ENCODE results near the gene GLT8D1. TPM values are rescaled to one million over a fixed set of nuclear protein-coding genes. Genes with fewer than 3 reads are reported as not detected.
"Not testable (repeated sequence)": the region's sequence is repeated elsewhere in the genome, so short reads cannot be mapped to it uniquely, and the experiment has no call there.

GLT8D1 gene
- total RNA-seq, 2 experiments from 2014 or later = 24.5 to 25.4 TPM

- H3K4me1 Mint-ChIP-seq (ENCODE audit: low read depth) = peaks cover 72% of the 10 kb centered on the region
- intact Hi-C loops (cut with micrococcal nuclease) = loop anchor here (1.0 to 10.0 kb wide), 12 partner anchors 10 to 691 kb away; partner anchors contain the start of genes DUSP7, GLT8D1, NISCH and POC1A
- no peaks in the 10 kb centered on the region for H3K9me3 Mint-ChIP-seq
- H3K27ac Mint-ChIP-seq = peak within 1 kb of the TSS; percentile 91
- peak within 1 kb of the TSS; percentile 90 for H3K4me3 Mint-ChIP-seq
- CTCF ChIA-PET = interaction anchor here (1.1 kb wide), 1 partner anchor 18 kb away, joined by 3 read pairs; no protein-coding TSS in a partner anchor
- peak; percentile 95 for DNase-seq
- peaks cover 54% of the 10 kb centered on the region for H3K36me3 Mint-ChIP-seq (ENCODE audit: low read depth)
- H3K27me3 Mint-ChIP-seq (ENCODE audit: low read depth) = no peaks in the 10 kb centered on the region
Measured at GRCh38 chr3:52685709-52686691, 19.6 kb downstream of the GLT8D1 start, which contains the start of the genes GNL3 and PBRM1. Gene GNL3 (plus strand): TSS chr3:52686032. CDS start chr3:52686093, 61 bp downstream. Gene PBRM1 (minus strand): TSS chr3:52685913.

DNA sequence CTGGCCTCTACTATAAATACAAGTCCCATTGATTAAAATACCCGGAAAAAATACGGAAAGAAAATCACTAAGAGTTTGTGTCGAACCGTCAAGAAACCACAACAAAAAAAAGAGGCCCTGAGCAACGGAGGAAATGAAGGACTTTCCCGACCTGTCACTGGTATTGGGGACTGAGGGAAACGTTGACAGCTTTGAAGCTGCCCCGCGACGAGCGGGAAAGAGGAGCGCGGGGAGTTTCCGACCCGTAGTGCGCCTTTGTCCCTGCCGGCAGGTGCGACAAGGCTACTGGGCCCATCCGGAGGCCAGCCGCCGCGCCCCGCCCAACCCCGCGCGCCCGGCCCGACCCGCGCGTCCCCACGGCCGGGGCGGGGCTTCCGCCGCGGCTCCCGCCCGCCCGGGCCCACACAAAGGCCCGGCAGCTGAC, 20.3 kb downstream of the GLT8D1 start:
- Mint-ChIP-seq H3K27me3 (ENCODE audit: low read depth) (no peaks in the 10 kb centered on the region), H3K27ac (peak overlapping the region; percentile 90), H3K9me3 (no peaks in the 10 kb centered on the region), H3K4me3 (peak overlapping the region; percentile 79), H3K4me1 (ENCODE audit: low read depth) (peaks cover 72% of the 10 kb centered on the region), H3K36me3 (ENCODE audit: low read depth) (peaks cover 47% of the 10 kb centered on the region)
- CTCF ChIA-PET = no interaction called here
- peak; percentile 93 for DNase-seq
- intact Hi-C loops (cut with micrococcal nuclease) = loop anchor here (1.0 to 10.0 kb wide), 10 partner anchors 20 to 690 kb away; partner anchors contain the start of genes DUSP7, GLT8D1, NISCH and POC1A

DNA sequence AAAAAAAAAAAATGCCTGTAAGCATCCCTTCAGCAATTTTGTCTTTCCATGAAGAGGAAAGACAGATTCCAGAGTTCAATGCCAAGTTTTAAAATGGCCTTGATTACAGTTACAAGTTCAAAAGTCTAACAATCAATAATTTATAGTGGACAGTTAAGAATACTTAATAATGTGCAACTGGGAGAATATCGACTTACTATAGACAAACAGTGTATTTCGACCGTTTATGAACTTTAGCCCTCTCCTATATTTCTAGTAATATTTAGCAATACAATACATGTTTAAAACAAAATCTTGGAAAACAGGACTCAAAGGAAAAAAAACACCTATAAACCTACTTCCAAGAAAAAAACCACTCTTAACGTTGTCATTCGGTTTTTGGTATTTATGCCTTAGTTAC, 21.4 kb downstream of the GLT8D1 start:
- Mint-ChIP-seq H3K4me1 (ENCODE audit: low read depth) (peaks cover 75% of the 10 kb centered on the region), H3K9me3 (no peaks in the 10 kb centered on the region), H3K27me3 (ENCODE audit: low read depth) (no peaks in the 10 kb centered on the region), H3K4me3 (peak overlapping the region; percentile 79), H3K36me3 (ENCODE audit: low read depth) (peaks cover 47% of the 10 kb centered on the region), H3K27ac (peak overlapping the region; percentile 90)
- intact Hi-C loops (cut with micrococcal nuclease) = loop anchor here (2.0 to 10.0 kb wide), 3 partner anchors 229 to 689 kb away; partner anchors contain the start of genes DUSP7, NISCH, RPL29 and TNNC1
- no peak for DNase-seq
- CTCF ChIA-PET = interaction anchor here (0.7 kb wide), 1 partner anchor 59 kb away, joined by 6 read pairs; no protein-coding TSS in a partner anchor

DNA sequence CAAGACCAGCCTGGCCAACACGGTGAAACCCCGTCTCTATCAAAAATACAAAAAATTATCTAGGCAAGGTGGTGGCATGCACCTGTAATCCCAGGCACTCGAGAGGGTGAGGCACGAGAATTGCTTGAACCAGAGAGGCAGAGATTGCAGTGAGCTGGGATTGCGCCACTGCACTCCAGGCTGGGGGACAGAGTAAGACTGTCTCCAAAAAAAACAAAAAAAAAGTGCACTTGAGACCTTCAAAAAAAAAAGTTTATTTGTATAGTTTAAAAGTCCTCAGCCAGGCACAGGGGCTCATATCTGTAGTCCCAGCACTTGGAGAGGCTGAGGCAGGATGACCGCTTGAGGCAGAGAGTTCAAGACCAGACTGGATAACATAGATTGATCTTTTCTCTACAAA, 22.0 kb downstream of the GLT8D1 start:
- Mint-ChIP-seq H3K4me3 (peak overlapping the region; percentile 27), H3K4me1 (ENCODE audit: low read depth) (peaks cover 75% of the 10 kb centered on the region), H3K9me3 (no peaks in the 10 kb centered on the region), H3K27me3 (ENCODE audit: low read depth) (no peaks in the 10 kb centered on the region), H3K27ac (peak overlapping the region; percentile 90), H3K36me3 (ENCODE audit: low read depth) (peaks cover 47% of the 10 kb centered on the region)
- intact Hi-C loops (cut with micrococcal nuclease) = loop anchor here (2.0 to 10.0 kb wide), 3 partner anchors 229 to 689 kb away; partner anchors contain the start of genes DUSP7, NISCH, RPL29 and TNNC1
- DNase-seq = no peak
- CTCF ChIA-PET = interaction anchor here (0.7 kb wide), 1 partner anchor 58 kb away, joined by 6 read pairs; no protein-coding TSS in a partner anchor

DNA sequence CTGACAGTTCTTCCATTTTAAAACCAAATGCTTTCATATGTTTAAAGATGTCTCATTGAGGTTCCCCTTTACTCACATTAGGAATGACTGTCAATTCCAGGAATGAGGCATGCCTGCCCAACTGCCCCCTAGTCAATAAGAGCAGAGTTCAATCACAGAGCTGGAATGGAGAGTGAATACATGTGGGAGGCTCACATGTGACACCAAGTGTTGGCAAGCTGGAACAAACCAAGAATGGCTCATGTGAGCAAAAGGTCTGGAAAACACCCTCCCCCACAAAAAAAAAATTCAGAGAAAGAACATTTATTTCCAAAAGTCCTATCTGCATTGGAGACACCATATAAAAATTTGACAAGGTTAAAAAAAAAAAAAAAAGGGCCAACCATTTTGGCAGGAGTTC, 23.6 kb downstream of the GLT8D1 start:
- Mint-ChIP-seq H3K27ac (peak overlapping the region; percentile 85), H3K4me3 (peak overlapping the region; percentile 47), H3K27me3 (ENCODE audit: low read depth) (no peaks in the 10 kb centered on the region), H3K36me3 (ENCODE audit: low read depth) (peaks cover 40% of the 10 kb centered on the region), H3K9me3 (no peaks in the 10 kb centered on the region), H3K4me1 (ENCODE audit: low read depth) (peaks cover 59% of the 10 kb centered on the region)
- intact Hi-C loops (cut with micrococcal nuclease) = loop anchor here (1.0 to 10.0 kb wide), 3 partner anchors 210 to 687 kb away; partner anchors contain the start of genes DUSP7 and RPL29
- DNase-seq = peak; percentile 68
- CTCF ChIA-PET = interaction anchor here (0.5 to 1.8 kb wide), 2 partner anchors 11 to 55 kb away, joined by 3 to 6 read pairs; no protein-coding TSS in a partner anchor

- DNase-seq = no peak
- no peaks in the 10 kb centered on the region for H3K9me3 Mint-ChIP-seq
- no peaks in the 10 kb centered on the region for H3K27me3 Mint-ChIP-seq (ENCODE audit: low read depth)
- H3K36me3 Mint-ChIP-seq (ENCODE audit: low read depth) = peaks cover 40% of the 10 kb centered on the region
- peak overlapping the region; percentile 85 for H3K27ac Mint-ChIP-seq
- intact Hi-C loops (cut with micrococcal nuclease) = loop anchor here (1.0 to 10.0 kb wide), 3 partner anchors 10 to 687 kb away; partner anchors contain the start of genes DUSP7 and RPL29
- CTCF ChIA-PET = interaction anchor here (1.8 kb wide), 1 partner anchor 10 kb away, joined by 6 read pairs; no protein-coding TSS in a partner anchor
- peaks cover 55% of the 10 kb centered on the region for H3K4me1 Mint-ChIP-seq (ENCODE audit: low read depth)
- peak overlapping the region; percentile 47 for H3K4me3 Mint-ChIP-seq
Measured at GRCh38 chr3:52681596-52681995, 24.0 kb downstream of the GLT8D1 start.

GRCh38 chr3:52679811-52680210, 25.8 kb downstream of the GLT8D1 start:
- Mint-ChIP-seq H3K4me1 (ENCODE audit: low read depth) (peaks cover 55% of the 10 kb centered on the region), H3K36me3 (ENCODE audit: low read depth) (peaks cover 45% of the 10 kb centered on the region), H3K27me3 (ENCODE audit: low read depth) (no peaks in the 10 kb centered on the region), H3K27ac (peak overlapping the region; percentile 63), H3K9me3 (no peaks in the 10 kb centered on the region), H3K4me3 (no peak overlapping the region)
- intact Hi-C loops (cut with micrococcal nuclease) = loop anchor here (10.0 kb wide), 2 partner anchors 625 to 685 kb away; partner anchors contain the start of genes DUSP7 and RPL29
- CTCF ChIA-PET = no interaction called here
- DNase-seq = no peak

DNA sequence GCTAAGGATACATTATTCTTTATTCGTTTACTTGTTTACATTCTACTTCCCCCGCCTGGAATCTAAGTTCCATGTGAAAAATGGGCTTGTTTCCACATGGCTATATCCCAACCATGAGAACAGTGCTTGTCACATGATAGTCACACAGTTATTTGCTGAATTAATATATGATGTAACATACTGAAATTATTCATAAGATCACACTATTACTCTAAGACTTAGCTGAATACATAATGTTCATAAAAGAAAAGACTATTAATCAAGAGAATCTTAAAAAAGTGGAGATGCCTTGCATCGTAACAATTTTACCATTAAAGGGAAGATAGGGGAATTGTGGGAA, 26.4 kb downstream of the GLT8D1 start:
- Mint-ChIP-seq H3K4me1 (ENCODE audit: low read depth) (peaks cover 49% of the 10 kb centered on the region), H3K27me3 (ENCODE audit: low read depth) (no peaks in the 10 kb centered on the region), H3K36me3 (ENCODE audit: low read depth) (peaks cover 43% of the 10 kb centered on the region), H3K9me3 (no peaks in the 10 kb centered on the region), H3K4me3 (no peak overlapping the region), H3K27ac (peak overlapping the region; percentile 63)
- no peak for DNase-seq
- intact Hi-C loops (cut with micrococcal nuclease) = no loop called here
- CTCF ChIA-PET = no interaction called here

DNA sequence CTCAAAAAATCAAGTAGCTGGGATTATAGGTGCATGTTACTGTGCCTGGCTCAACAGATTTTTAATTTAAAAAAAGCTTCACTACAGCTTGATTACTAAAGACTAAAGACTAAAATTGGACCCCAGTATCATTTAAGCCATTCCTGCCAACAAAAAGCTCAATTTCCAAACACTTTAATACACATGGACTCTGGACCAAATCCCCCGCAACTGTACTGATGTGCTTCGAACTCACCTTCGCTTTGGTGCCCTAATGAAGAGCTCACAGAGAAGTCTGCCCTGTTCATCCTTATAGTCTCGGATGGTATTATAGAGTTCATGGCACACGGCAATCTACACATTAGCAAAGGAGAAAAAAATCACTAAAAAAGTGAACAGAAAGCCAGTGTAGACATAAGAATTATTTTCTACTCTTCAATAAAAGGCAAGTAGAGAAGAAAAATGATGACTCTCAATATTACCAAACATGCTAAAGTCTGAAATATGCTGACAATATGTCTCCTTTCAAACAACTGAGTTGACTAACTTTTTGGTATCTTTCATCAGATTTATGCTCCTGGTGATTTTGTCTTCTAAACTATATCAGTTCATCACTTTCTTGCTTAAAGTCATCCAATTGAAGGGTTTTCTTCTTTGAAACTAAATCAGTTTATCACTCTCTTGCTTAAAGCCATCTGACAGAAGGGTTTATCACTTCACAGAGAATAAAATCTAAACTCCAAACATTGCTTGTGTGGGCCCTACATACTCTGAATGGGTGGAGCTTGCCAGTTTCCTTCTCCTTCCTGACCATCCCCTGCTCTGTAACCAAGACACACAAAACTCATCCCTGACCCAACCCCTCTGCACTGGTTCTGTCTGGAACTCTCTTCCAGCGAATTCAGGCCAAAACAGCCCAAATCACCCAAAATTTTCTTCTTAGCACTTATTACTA, 27.1 kb downstream of the GLT8D1 start:
- CTCF ChIA-PET = no interaction called here
- no peaks in the 10 kb centered on the region for H3K27me3 Mint-ChIP-seq (ENCODE audit: low read depth)
- intact Hi-C loops (cut with micrococcal nuclease) = no loop called here
- peaks cover 43% of the 10 kb centered on the region for H3K36me3 Mint-ChIP-seq (ENCODE audit: low read depth)
- H3K4me1 Mint-ChIP-seq (ENCODE audit: low read depth) = peaks cover 43% of the 10 kb centered on the region
- no peak overlapping the region for H3K4me3 Mint-ChIP-seq
- no peak for DNase-seq
- H3K27ac Mint-ChIP-seq = peak overlapping the region; percentile 63
- H3K9me3 Mint-ChIP-seq = no peaks in the 10 kb centered on the region

DNA sequence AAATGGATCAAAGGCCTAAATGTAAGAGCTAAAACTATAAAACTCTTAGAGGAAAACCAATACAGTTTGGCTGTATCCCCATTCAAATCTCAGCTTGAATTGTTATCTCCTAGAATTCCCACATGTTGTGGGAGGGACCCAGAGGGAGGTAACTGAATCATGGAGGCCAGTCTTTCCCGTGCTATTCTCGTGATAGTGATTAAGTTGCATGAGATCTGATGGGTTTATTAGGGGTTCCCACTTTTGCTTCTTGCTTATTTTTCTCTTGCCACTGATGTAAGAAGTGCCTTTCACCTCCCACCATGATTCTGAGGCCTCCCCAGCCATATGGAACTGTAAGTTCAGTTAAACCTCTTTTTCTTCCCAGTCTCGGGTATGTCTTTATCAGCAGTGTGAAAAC, 29.4 kb downstream of the GLT8D1 start:
- DNase-seq; H3K27ac Mint-ChIP-seq; intact Hi-C loops (cut with micrococcal nuclease); H3K9me3 Mint-ChIP-seq; H3K4me3 Mint-ChIP-seq; CTCF ChIA-PET; H3K27me3 Mint-ChIP-seq (ENCODE audit: low read depth): not testable (repeated sequence)
- peaks cover 39% of the 10 kb centered on the region for H3K4me1 Mint-ChIP-seq (ENCODE audit: low read depth)
- H3K36me3 Mint-ChIP-seq (ENCODE audit: low read depth) = peaks cover 47% of the 10 kb centered on the region

GRCh38 chr3:52671676-52672075, 33.9 kb downstream of the GLT8D1 start:
- DNase-seq = no peak
- Mint-ChIP-seq H3K4me1 (ENCODE audit: low read depth) (peaks cover 29% of the 10 kb centered on the region), H3K4me3 (no peak overlapping the region), H3K9me3 (no peaks in the 10 kb centered on the region), H3K36me3 (ENCODE audit: low read depth) (peaks cover 35% of the 10 kb centered on the region), H3K27ac (peak overlapping the region; percentile 81), H3K27me3 (ENCODE audit: low read depth) (no peaks in the 10 kb centered on the region)
- CTCF ChIA-PET = interaction anchor here (1.9 kb wide), 1 partner anchor 10 kb away, joined by 6 read pairs; no protein-coding TSS in a partner anchor
- intact Hi-C loops (cut with micrococcal nuclease) = loop anchor here (1.0 kb wide), 2 partner anchors 10 to 15 kb away; partner anchors contain the start of gene GNL3
